ENCODE results near the gene MACROD1.

The MACROD1 gene

GRCh38 chr11:64076758-64077157 is 89.2 kb downstream of the MACROD1 start:
- DNase-seq (ENCODE audit: low read depth): no peak
- TF ChIP-seq CTCF (IDR thresholded peaks at IDR 0.05; ENCODE audit: low read depth, low read length, missing control alignments): no peak
- no peak overlapping the region for H3K4me3 ChIP-seq (ENCODE audit: low read depth, low read length)

GRCh38 chr11:64074239-64074638 is 91.7 kb downstream of the MACROD1 start:
- no peak overlapping the region for H3K4me3 ChIP-seq (ENCODE audit: low read depth, low read length)
- no peak for TF ChIP-seq CTCF (IDR thresholded peaks at IDR 0.05; ENCODE audit: low read depth, low read length, missing control alignments)
- no peak for DNase-seq (ENCODE audit: low read depth)

GRCh38 chr11:64073542-64073941 is 92.4 kb downstream of the MACROD1 start:
- no peak overlapping the region for H3K4me3 ChIP-seq (ENCODE audit: low read depth, low read length)
- TF ChIP-seq CTCF (IDR thresholded peaks at IDR 0.05; ENCODE audit: low read depth, low read length, missing control alignments): no peak
- DNase-seq (ENCODE audit: low read depth): no peak

GRCh38 chr11:64072871-64073270 is 93.0 kb downstream of the MACROD1 start:
- no peak for DNase-seq (ENCODE audit: low read depth)
- TF ChIP-seq CTCF (IDR thresholded peaks at IDR 0.05; ENCODE audit: low read depth, low read length, missing control alignments): no peak
- no peak overlapping the region for H3K4me3 ChIP-seq (ENCODE audit: low read depth, low read length)

- TF ChIP-seq CTCF (IDR thresholded peaks at IDR 0.05; ENCODE audit: low read depth, low read length, missing control alignments): no peak
- DNase-seq (ENCODE audit: low read depth): no peak
- no peak overlapping the region for H3K4me3 ChIP-seq (ENCODE audit: low read depth, low read length)
These were observed 93.5 kb downstream of the MACROD1 start for GRCh38 chr11:64072403-64072802.

- no peak for TF ChIP-seq CTCF (IDR thresholded peaks at IDR 0.05; ENCODE audit: low read depth, low read length, missing control alignments)
- H3K4me3 ChIP-seq (ENCODE audit: low read depth, low read length): no peak overlapping the region
- DNase-seq (ENCODE audit: low read depth): no peak
These were observed 94.1 kb downstream of the MACROD1 start for GRCh38 chr11:64071849-64072248.

GRCh38 chr11:64070314-64070681 is 95.6 kb downstream of the MACROD1 start:
- DNase-seq (ENCODE audit: low read depth): no peak
- H3K4me3 ChIP-seq (ENCODE audit: low read depth, low read length): no peak overlapping the region
- no peak for TF ChIP-seq CTCF (IDR thresholded peaks at IDR 0.05; ENCODE audit: low read depth, low read length, missing control alignments)
